Aorta (tissue), 5 donors: ENCODE data around the gene TMTC1. TPM values are rescaled to one million over a fixed set of nuclear protein-coding genes. Genes with fewer than 3 reads are reported as not detected.
A peak's percentile ranks its signal among the peaks of the same experiment; 100 is the strongest.

ENCODE experiments used
- ATAC-seq: fragments of 200-7000 bp; cut with Tn5 transposase; one replicate; pipeline ENCODE4 v1.9.1; 2022; ENCODE audit warnings: moderate library complexity; ENCODE audit not compliant: low FRiP score
- DNase-seq, 2 donors: peaks; one replicate each; pipeline ENCODE4 v3.0.0-alpha.2; 2020
- H3K27ac ChIP-seq, 2 donors: one replicate each; pipeline ENCODE4 v1.5.1; 2013; ENCODE audit warnings: low read length in 2 of 2, mild to moderate bottlenecking in 2 of 2, moderate library complexity in 2 of 2, control low read depth in 1 of 2, inconsistent platforms in 1 of 2, low read depth in 1 of 2
- H3K27me3 ChIP-seq, 2 donors: one replicate each; pipeline ENCODE4 v1.6.1; 2013; ENCODE audit warnings: control low read depth in 1 of 2, low read length in 1 of 2, mild to moderate bottlenecking in 1 of 2, moderate library complexity in 1 of 2; ENCODE audit not compliant: insufficient read depth in 2 of 2, control insufficient read depth in 1 of 2
- H3K36me3 ChIP-seq, 2 donors: one replicate each; pipeline ENCODE4 v1.6.1; 2013; ENCODE audit warnings: control low read depth in 1 of 2, low read length in 1 of 2, mild to moderate bottlenecking in 1 of 2; ENCODE audit not compliant: insufficient read depth in 2 of 2, control insufficient read depth in 1 of 2
- H3K4me1 ChIP-seq, 2 donors: one replicate each; pipeline ENCODE4 v1.6.1; 2013; ENCODE audit warnings: low read length in 2 of 2, control low read depth in 1 of 2, mild to moderate bottlenecking in 1 of 2, moderate library complexity in 1 of 2; ENCODE audit not compliant: insufficient read depth in 2 of 2, control insufficient read depth in 1 of 2
- H3K4me3 ChIP-seq, 2 donors: one replicate each; pipeline ENCODE4 v1.5.1; 2013; ENCODE audit warnings: low read length in 2 of 2, control low read depth in 1 of 2, mild to moderate bottlenecking in 1 of 2
- H3K9me3 ChIP-seq: one replicate; pipeline ENCODE4 v1.6.1; 2013; ENCODE audit warnings: mild to moderate bottlenecking, low read length; ENCODE audit not compliant: control insufficient read depth
- WGBS, 2 donors: extraction: QIAGEN DNeasy Blood & Tissue Kit; methylation state at CpG; one replicate each; pipeline ENCODE4 v1.1.7; 2013; 5-methylcytosine and 5-hydroxymethylcytosine counted together
- intact Hi-C, 2 donors: fragments of 100-400 bp; cut with DNase I; formaldehyde crosslinking; loops; one replicate each; pipeline versions ENCODE4 v1.14.2 to v1.15.0; 2022
- polyA plus RNA-seq, 2 donors: library from polyadenylated mRNA; stranded (reverse); fragments of 200-250 nt; gene quantifications; one replicate each; pipeline ENCODE4 v1.2.3, GENCODE V29; 2013
- total RNA-seq, 2 donors: library from RNA; stranded (reverse); fragmentation: NEBNext Ultra II Directional; extraction: Animal tissue kit (Norgen Biotek cat#: 25700); gene quantifications; one replicate each; pipeline ENCODE4 v1.2.1, GENCODE V29; 2021
- donor health status: healthy with polysubstance abuse.
- donor health status: Bipolar disorder and iron deficiency.
- donor health status: DM: no; HTN: no; CAD: no.
- donor health status: DM: no; HTN: no; CAD: no.
- donor health status: DM: yes; HTN: yes; CAD: no.

The TMTC1 gene
- total and polyA plus RNA-seq, 4 donors: 12.8 to 84.6 (median 46.7) TPM

DNA sequence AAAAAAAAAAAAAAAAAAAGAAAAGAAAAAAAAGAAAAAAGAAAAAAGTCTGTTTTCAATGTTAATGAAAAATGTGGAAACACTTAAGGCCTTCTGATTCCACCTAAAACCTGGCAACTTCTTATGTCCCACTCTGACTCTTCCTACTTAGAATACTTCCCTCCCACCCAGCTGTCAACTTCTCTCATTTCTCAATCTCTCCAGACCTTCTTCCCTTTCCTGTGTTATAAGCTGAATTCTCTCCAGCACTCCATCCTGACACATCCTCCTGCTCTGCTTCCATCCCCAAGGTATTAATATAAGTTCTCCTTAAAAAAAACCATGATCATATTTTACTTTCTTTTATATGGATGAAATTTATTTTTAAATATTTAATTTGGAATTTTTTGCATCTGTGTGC lies 20.3 kb upstream of the TMTC1 start:
- intact Hi-C loops: no loop called here
- H3K4me3 ChIP-seq: no peak overlapping the region
- H3K4me1 ChIP-seq: no peaks in the 10 kb centered on the region
- no peaks in the 10 kb centered on the region for H3K36me3 ChIP-seq
- no peaks in the 10 kb centered on the region for H3K27me3 ChIP-seq
- ATAC-seq (no peak), DNase-seq (no peak)
- no peak overlapping the region for H3K27ac ChIP-seq
- no peaks in the 10 kb centered on the region for H3K9me3 ChIP-seq

GRCh38 chr12:29799591-29799990 lies 15.8 kb upstream of the TMTC1 start:
- H3K27ac ChIP-seq: no peak overlapping the region
- DNase-seq: no peak
- H3K27me3 ChIP-seq: no peaks in the 10 kb centered on the region
- no peak for ATAC-seq
- peaks cover 0 to 4% of the 10 kb centered on the region in 2 donors for H3K4me1 ChIP-seq
- no peak overlapping the region for H3K4me3 ChIP-seq
- no peaks in the 10 kb centered on the region for H3K9me3 ChIP-seq
- H3K36me3 ChIP-seq: no peaks in the 10 kb centered on the region
- intact Hi-C loops: no loop called here

DNA sequence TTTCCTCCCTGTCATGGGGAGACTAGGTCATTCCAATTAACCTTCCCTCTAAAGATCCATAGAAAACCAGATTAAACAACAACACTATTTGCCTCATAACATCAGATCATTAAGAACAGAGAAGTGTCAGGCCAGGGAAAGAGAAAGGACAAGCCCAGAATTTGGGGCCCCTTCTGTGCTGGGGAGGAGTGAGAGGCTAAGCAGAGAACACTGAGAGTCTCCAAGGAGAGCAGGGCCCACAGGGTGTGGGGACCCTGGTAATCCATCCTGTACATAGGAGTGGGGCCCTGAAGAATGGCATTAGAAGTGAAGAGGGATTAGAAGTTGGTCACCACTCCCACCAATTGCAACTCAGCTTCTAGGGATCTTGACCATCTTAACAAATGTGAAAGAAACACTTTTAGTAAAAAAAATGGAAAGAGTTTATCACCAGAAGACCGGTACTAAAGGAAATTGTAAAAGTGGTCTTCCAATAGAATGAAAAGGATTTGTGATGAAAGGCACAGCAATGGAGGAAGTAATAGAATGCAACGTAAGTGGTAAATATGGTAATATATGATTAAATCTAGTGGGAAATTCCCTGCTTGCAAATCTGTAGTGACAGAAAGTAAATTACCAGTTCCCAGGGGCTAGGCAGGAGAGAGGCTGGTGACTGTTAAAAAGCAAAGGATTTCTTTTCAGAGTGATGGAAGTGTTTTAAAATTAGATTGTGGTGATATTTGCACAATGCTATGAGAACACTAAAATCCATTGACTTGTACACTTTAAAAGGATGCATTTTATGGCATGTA lies 14.0 kb upstream of the TMTC1 start:
- ATAC-seq: no peak
- 76 to 91% methylated on average over 2 of the region's 2 CpGs for WGBS, 2 donors
- intact Hi-C loops: no loop called here
- peak overlapping the region in 1 of 2 donors; percentile 42 for H3K27ac ChIP-seq
- H3K4me3 ChIP-seq: no peak overlapping the region
- H3K4me1 ChIP-seq: peaks cover 0 to 4% of the 10 kb centered on the region in 2 donors
- no peak for DNase-seq
- H3K9me3 ChIP-seq: no peaks in the 10 kb centered on the region
- no peaks in the 10 kb centered on the region for H3K36me3 ChIP-seq
- H3K27me3 ChIP-seq: no peaks in the 10 kb centered on the region

DNA sequence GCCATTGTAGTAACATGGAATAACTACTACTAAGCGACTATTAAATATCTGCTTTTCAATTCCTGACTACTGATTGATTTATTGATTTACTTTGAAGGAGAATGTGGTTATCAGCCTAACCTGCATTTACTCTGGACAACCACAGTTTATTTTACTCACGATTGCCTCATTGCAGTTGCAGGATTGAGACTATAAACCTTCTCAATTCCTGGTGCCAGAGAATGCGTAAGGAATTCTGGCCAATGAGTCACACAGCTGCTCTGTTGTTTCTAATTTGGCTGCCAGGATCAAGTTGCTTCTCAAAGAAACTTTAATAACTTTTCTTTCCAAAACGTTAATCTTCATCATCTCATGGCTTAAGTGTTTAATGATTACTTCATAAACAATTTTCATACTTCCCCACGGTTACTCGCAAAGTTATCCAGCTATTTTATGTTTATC lies 13.1 kb upstream of the TMTC1 start:
- WGBS, 2 donors: 5% methylated on average over 6 of the region's 6 CpGs
- H3K27me3 ChIP-seq: no peaks in the 10 kb centered on the region
- no peaks in the 10 kb centered on the region for H3K36me3 ChIP-seq
- peak; percentile 84 for ATAC-seq
- intact Hi-C loops: no loop called here
- no peak for DNase-seq
- H3K4me3 ChIP-seq: no peak overlapping the region
- no peak overlapping the region for H3K27ac ChIP-seq
- peaks cover 0 to 4% of the 10 kb centered on the region in 2 donors for H3K4me1 ChIP-seq
- no peaks in the 10 kb centered on the region for H3K9me3 ChIP-seq

GRCh38 chr12:29795715-29796114 lies 12.0 kb upstream of the TMTC1 start:
- no peak for DNase-seq
- Histone ChIP-seq H3K4me1 (peaks cover 0 to 4% of the 10 kb centered on the region in 2 donors), H3K27ac (no peak overlapping the region), H3K4me3 (no peak overlapping the region), H3K27me3 (no peaks in the 10 kb centered on the region), H3K9me3 (no peaks in the 10 kb centered on the region), H3K36me3 (no peaks in the 10 kb centered on the region)
- no peak for ATAC-seq
- intact Hi-C loops: no loop called here
- 94 to 96% methylated on average over 3 of the region's 3 CpGs for WGBS, 2 donors

- Histone ChIP-seq H3K36me3 (no peaks in the 10 kb centered on the region), H3K4me1 (peaks cover 0 to 4% of the 10 kb centered on the region in 2 donors), H3K4me3 (no peak overlapping the region), H3K9me3 (no peaks in the 10 kb centered on the region), H3K27ac (no peak overlapping the region), H3K27me3 (no peaks in the 10 kb centered on the region)
- intact Hi-C loops: no loop called here
- DNase-seq (no peak), ATAC-seq (no peak)
These were observed 11.1 kb upstream of the TMTC1 start for GRCh38 chr12:29794862-29795261.

GRCh38 chr12:29792853-29793252 lies 9.1 kb upstream of the TMTC1 start:
- intact Hi-C loops: no loop called here
- DNase-seq (no peak), ATAC-seq (no peak)
- no peaks in the 10 kb centered on the region for H3K27me3 ChIP-seq
- no peak overlapping the region for H3K4me3 ChIP-seq
- H3K36me3 ChIP-seq: no peaks in the 10 kb centered on the region
- peaks cover 0 to 4% of the 10 kb centered on the region in 2 donors for H3K4me1 ChIP-seq
- 95% methylated on average over 8 of the region's 8 CpGs for WGBS, 2 donors
- H3K9me3 ChIP-seq: no peaks in the 10 kb centered on the region
- no peak overlapping the region for H3K27ac ChIP-seq

DNA sequence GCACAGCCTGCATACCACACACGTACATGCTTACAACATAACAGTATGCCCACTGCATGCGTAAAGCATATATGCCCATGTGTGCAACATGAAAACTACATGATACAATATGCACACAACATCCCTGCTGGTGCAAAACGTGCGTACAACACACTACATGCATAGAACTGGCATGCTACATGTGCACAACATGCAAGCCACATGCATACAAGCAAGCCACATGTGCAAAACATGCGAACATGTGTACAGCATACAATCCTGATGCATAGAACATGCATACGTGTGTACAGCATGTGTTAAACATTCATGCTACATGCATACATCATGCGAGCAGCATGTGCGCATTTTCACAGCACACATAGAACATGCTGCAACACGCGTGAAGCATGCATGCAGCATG lies 8.4 kb upstream of the TMTC1 start:
- 93 to 96% methylated on average over 10 of the region's 10 CpGs for WGBS, 2 donors
- Histone ChIP-seq H3K27me3 (no peaks in the 10 kb centered on the region), H3K4me3 (no peak overlapping the region), H3K27ac (no peak overlapping the region), H3K36me3 (no peaks in the 10 kb centered on the region), H3K4me1 (no peaks in the 10 kb centered on the region), H3K9me3 (no peaks in the 10 kb centered on the region)
- intact Hi-C loops: no loop called here
- DNase-seq: no peak
- ATAC-seq: no peak
